Central memory CD8-positive, alpha-beta T cell (primary cell): ENCODE results near the gene SLC17A9.

Experiments used
- ATAC-seq: fragments of 150-1000 bp; cut with Tn5 transposase; replicated peaks from 2 replicates; pipeline ENCODE4 v1.10.0; 2022; ENCODE audit warnings: mild to moderate bottlenecking, moderate FRiP score, moderate number of reproducible peaks; ENCODE audit not compliant: poor library complexity, severe bottlenecking; ENCODE audit errors: extremely low read depth
- DNase-seq, 2 donors: peaks; one replicate each; pipeline ENCODE4 v3.0.0; 2021; ENCODE audit warnings: low spot score in 2 of 2
- H3K27ac Mint-ChIP-seq: one replicate; pipeline ENCODE4 v1.8.0; 2022; ENCODE audit warnings: low read depth, mild to moderate bottlenecking, moderate library complexity, mixed read lengths
- H3K27me3 Mint-ChIP-seq: one replicate; pipeline ENCODE4 v1.8.0; 2022; ENCODE audit warnings: mixed read lengths
- H3K36me3 Mint-ChIP-seq: one replicate; pipeline ENCODE4 v1.8.0; 2022; ENCODE audit warnings: mild to moderate bottlenecking, moderate library complexity, mixed read lengths; ENCODE audit not compliant: insufficient read depth
- H3K4me1 Mint-ChIP-seq: one replicate; pipeline ENCODE4 v1.8.0; 2022; ENCODE audit warnings: mixed read lengths
- H3K4me3 Mint-ChIP-seq: one replicate; pipeline ENCODE4 v1.8.0; 2022; ENCODE audit warnings: mild to moderate bottlenecking, moderate library complexity, mixed read lengths
- H3K9me3 Mint-ChIP-seq: one replicate; pipeline ENCODE4 v1.8.0; 2022; ENCODE audit warnings: mixed read lengths

Gene SLC17A9

GRCh38 chr20:62971950-62972844 lies 19.7 kb downstream of the SLC17A9 start:
- Mint-ChIP-seq H3K27me3 (peaks cover 36% of the 10 kb centered on the region), H3K4me3 (peak overlapping the region; percentile 65), H3K9me3 (no peaks in the 10 kb centered on the region), H3K4me1 (peaks cover 14% of the 10 kb centered on the region), H3K36me3 (peaks cover 3% of the 10 kb centered on the region), H3K27ac (peak overlapping the region; percentile 0)
- ATAC-seq (peak; percentile 90), DNase-seq (peak; percentile 77 to 81)

- Mint-ChIP-seq H3K9me3 (no peaks in the 10 kb centered on the region), H3K4me1 (peaks cover 20% of the 10 kb centered on the region), H3K27me3 (peaks cover 37% of the 10 kb centered on the region), H3K36me3 (peaks cover 7% of the 10 kb centered on the region), H3K27ac (peak overlapping the region; percentile 0), H3K4me3 (peak overlapping the region; percentile 65)
- ATAC-seq (no peak), DNase-seq (no peak)
Measured at GRCh38 chr20:62972845-62973745, 20.6 kb downstream of the SLC17A9 start.

- Mint-ChIP-seq H3K4me3 (no peak overlapping the region), H3K4me1 (peaks cover 26% of the 10 kb centered on the region), H3K9me3 (no peaks in the 10 kb centered on the region), H3K36me3 (peaks cover 4% of the 10 kb centered on the region), H3K27me3 (peaks cover 59% of the 10 kb centered on the region), H3K27ac (no peak overlapping the region)
- no peak for DNase-seq
- ATAC-seq, result no peak
Measured at GRCh38 chr20:62975251-62975760, 22.8 kb downstream of the SLC17A9 start.

DNA sequence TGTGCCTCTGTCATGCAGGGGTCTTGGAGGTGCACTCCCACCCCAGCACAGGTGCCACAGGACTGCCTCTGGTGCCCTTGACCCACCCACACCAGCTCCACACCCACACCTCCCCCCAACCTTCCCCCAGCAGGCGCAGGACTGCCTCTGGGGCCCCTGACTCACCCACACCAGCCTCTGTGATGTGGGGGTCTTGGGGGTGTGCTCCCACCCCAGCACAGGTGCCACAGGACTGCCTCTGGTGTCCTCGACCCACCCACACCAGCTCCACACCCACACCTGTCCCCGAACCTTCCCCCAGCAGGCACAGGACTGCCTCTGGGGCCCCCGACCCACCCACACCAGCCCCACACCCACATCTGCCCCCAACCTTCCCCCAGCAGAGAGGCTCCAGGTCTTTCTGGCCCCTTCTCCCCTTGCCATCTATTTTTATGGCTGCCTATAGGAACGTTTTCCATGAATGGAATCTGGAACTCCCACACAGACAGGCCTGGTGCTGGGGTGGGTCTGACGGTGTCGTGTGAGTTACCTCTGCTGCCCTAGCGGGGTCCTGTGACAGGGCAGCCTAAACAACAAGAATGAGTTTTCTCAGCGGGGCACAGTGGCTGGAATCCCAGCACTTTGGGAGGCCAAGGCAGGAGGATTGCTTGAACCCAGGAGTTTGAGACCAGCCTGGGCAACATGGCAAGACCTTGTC lies 23.5 kb downstream of the SLC17A9 start:
- no peak for DNase-seq
- Mint-ChIP-seq H3K9me3 (no peaks in the 10 kb centered on the region), H3K27me3 (peaks cover 63% of the 10 kb centered on the region), H3K27ac (peak overlapping the region; percentile 33), H3K4me3 (no peak overlapping the region), H3K4me1 (peaks cover 28% of the 10 kb centered on the region), H3K36me3 (peaks cover 6% of the 10 kb centered on the region)
- ATAC-seq, result no peak

- no peaks in the 10 kb centered on the region for H3K9me3 Mint-ChIP-seq
- no peak for DNase-seq
- peak overlapping the region; percentile 33 for H3K27ac Mint-ChIP-seq
- peaks cover 31% of the 10 kb centered on the region for H3K4me1 Mint-ChIP-seq
- ATAC-seq, result no peak
- no peak overlapping the region for H3K4me3 Mint-ChIP-seq
- H3K36me3 Mint-ChIP-seq, result peaks cover 6% of the 10 kb centered on the region
- H3K27me3 Mint-ChIP-seq, result peaks cover 63% of the 10 kb centered on the region
Measured at GRCh38 chr20:62976886-62977285, 24.4 kb downstream of the SLC17A9 start.

GRCh38 chr20:62977613-62978560 lies 25.4 kb downstream of the SLC17A9 start:
- Mint-ChIP-seq H3K36me3 (peaks cover 6% of the 10 kb centered on the region), H3K4me1 (peaks cover 32% of the 10 kb centered on the region), H3K27ac (peak overlapping the region; percentile 87), H3K4me3 (peak overlapping the region; percentile 74), H3K27me3 (peaks cover 64% of the 10 kb centered on the region), H3K9me3 (no peaks in the 10 kb centered on the region)
- ATAC-seq (peak; percentile 84), DNase-seq (peak; percentile 72 to 88)

DNA sequence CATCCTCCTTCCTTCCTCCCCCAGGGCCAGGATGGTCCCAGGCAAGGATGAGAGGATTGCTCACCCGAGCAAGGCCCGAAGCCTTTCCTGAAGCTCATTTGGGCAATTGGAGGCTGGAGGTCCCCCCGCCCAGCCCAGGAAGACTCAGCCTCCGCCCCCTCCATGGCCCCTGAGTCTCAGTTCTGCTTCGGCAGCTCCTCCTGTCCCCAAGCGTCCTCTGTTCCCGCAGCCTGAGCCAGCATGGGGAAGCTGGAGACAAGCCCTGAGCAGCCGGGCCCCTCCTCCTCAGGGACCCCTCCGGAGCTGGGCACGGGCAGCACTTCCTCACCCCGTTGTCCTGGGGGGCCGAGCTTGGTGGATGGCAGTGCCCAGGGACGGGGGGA lies 26.0 kb downstream of the SLC17A9 start:
- ATAC-seq (no peak), DNase-seq (no peak)
- Mint-ChIP-seq H3K4me3 (peak overlapping the region; percentile 74), H3K27ac (peak overlapping the region; percentile 87), H3K27me3 (peaks cover 69% of the 10 kb centered on the region), H3K4me1 (peaks cover 32% of the 10 kb centered on the region), H3K9me3 (no peaks in the 10 kb centered on the region), H3K36me3 (peaks cover 6% of the 10 kb centered on the region)

DNA sequence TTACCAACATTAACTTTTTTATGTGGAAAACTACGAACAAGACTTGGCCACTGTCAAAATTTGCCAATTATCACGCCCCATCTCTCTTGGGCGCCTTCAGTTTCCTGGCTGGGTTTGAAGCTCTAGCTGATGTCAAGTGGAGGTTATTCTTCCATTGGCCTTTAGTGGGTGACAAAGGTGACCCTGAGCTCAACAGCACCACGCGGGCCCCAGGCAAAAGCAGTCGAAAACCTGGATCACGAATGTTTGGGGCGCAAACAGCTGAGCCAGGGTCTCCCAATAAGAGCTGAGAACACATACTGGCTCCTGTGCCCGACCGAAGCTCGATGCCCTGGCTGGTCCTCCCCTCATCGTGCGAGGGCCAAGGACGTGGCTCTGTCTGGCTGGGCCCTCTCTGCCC lies 26.8 kb downstream of the SLC17A9 start:
- Mint-ChIP-seq H3K36me3 (peaks cover 8% of the 10 kb centered on the region), H3K9me3 (no peaks in the 10 kb centered on the region), H3K4me1 (peaks cover 32% of the 10 kb centered on the region), H3K4me3 (no peak overlapping the region), H3K27me3 (peaks cover 69% of the 10 kb centered on the region), H3K27ac (no peak overlapping the region)
- ATAC-seq, result no peak
- DNase-seq, result no peak

- DNase-seq (no peak), ATAC-seq (no peak)
- H3K4me1 Mint-ChIP-seq, result peaks cover 32% of the 10 kb centered on the region
- no peak overlapping the region for H3K27ac Mint-ChIP-seq
- no peak overlapping the region for H3K4me3 Mint-ChIP-seq
- H3K36me3 Mint-ChIP-seq, result peaks cover 8% of the 10 kb centered on the region
- no peaks in the 10 kb centered on the region for H3K9me3 Mint-ChIP-seq
- H3K27me3 Mint-ChIP-seq, result peaks cover 69% of the 10 kb centered on the region
Measured at GRCh38 chr20:62979876-62980373, 27.4 kb downstream of the SLC17A9 start.

DNA sequence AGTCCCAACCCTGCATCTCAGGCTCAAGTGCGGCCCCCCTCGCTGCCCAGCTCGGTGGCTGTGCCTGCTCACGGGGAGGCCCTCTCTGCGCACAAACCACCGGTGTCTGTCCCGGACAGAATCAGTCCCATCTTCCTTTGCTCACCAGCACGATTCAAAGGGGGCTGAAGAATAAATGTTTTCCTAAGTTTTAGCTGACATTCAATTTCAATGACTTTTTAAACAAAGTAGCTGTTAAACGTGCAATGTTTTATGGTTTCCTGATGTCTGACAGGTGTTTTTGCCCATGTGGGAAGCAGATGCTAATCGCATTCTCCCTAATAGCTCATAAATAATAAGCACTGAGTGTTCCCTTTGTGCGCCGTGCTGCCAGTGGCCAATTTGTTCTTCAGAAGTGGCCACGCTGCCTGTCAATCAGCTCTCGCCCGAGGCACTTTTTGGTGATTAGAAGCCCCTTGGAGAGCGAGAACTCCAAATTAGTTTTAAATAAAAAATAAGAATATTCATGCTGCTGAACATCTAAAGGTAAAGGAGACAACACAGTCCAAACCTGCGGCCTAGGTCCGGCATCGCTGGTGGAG lies 28.0 kb downstream of the SLC17A9 start:
- Mint-ChIP-seq H3K4me1 (peaks cover 32% of the 10 kb centered on the region), H3K9me3 (no peaks in the 10 kb centered on the region), H3K27me3 (peaks cover 71% of the 10 kb centered on the region), H3K27ac (no peak overlapping the region), H3K4me3 (no peak overlapping the region), H3K36me3 (peaks cover 8% of the 10 kb centered on the region)
- ATAC-seq (no peak), DNase-seq (no peak)

DNA sequence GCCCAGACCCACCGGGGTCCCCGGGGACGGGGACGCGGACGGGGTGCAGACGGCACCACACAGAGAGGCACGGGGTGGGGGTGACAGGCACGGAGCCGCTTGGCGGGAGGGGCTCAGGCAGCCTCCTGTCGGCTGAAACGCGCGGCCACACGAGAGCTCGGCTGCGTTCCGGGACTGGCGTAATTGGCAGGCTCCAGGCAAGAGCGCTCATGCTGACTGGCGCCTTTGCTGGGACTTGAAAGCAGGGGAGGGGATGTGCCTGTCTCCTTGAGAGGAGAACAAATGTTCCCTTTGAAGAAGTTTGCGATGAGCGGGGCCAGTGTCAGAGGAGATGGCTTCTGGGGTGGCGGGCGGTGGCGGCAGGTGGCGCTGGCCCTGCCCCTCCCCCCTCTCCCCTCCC lies 28.5 kb downstream of the SLC17A9 start:
- ATAC-seq, result no peak
- Mint-ChIP-seq H3K27ac (no peak overlapping the region), H3K4me1 (peaks cover 32% of the 10 kb centered on the region), H3K27me3 (peaks cover 75% of the 10 kb centered on the region), H3K4me3 (peak overlapping the region; percentile 54), H3K9me3 (no peaks in the 10 kb centered on the region), H3K36me3 (peaks cover 8% of the 10 kb centered on the region)
- peak in 1 of 2 donors; percentile 37 for DNase-seq
